ENCODE results near the gene ROCK2. TPM values are rescaled to one million over a fixed set of nuclear protein-coding genes. Genes with fewer than 3 reads are reported as not detected.

ROCK2 gene
- total RNA-seq, 1 donor from 2014 or later, result 61.4 TPM

DNA sequence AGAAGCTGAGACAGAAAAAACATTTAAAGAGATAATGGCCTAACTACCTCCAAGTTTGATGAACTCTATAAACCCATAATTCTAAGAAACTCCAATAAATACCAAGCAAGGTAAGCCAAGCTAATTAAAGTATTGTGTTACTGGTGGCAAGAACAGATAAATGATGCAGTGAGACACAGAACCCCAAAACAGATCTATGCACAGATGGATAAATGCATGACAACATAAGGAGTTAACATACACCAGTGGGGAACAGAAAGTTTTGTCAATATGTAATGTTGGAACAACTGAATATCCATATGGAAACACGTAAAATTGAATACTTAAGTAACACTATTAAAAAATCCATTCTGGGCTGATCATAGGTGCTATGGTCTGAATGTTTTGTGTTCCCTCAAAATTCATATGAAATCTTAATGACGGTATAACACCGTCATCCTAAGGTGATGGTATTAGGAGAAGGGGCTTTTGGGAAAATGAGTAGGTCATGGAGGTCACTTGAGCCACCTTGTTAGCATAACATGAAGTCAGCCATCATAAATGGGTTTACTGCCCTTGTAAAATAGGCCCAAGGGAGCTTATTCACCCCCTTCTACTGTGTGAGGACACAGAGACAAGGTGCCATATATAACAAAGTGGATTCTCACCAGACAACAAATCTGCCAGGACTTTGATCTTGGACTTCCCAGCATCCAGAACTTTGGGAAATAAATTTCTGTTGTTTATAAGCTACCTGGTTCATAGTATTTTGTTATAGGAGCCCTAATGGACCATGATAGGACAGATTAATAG, 102.8 kb downstream of the ROCK2 start:
- peaks cover 1% of the 10 kb centered on the region for H3K36me3 Mint-ChIP-seq (ENCODE audit: low read depth)
- H3K27me3 Mint-ChIP-seq (ENCODE audit: low read depth), result no peaks in the 10 kb centered on the region
- H3K9me3 Mint-ChIP-seq (ENCODE audit: low read depth), result no peaks in the 10 kb centered on the region
- DNase-seq (ENCODE audit: low spot score), result no peak
- H3K4me3 Mint-ChIP-seq (ENCODE audit: unreplicated experiment), result no peak overlapping the region
- no peak overlapping the region for H3K27ac Mint-ChIP-seq (ENCODE audit: unreplicated experiment)
- no peak for TF ChIP-seq CTCF (IDR thresholded peaks at IDR 0.05)
- H3K4me1 Mint-ChIP-seq (ENCODE audit: low read depth), result peaks cover under 1% of the 10 kb centered on the region

DNA sequence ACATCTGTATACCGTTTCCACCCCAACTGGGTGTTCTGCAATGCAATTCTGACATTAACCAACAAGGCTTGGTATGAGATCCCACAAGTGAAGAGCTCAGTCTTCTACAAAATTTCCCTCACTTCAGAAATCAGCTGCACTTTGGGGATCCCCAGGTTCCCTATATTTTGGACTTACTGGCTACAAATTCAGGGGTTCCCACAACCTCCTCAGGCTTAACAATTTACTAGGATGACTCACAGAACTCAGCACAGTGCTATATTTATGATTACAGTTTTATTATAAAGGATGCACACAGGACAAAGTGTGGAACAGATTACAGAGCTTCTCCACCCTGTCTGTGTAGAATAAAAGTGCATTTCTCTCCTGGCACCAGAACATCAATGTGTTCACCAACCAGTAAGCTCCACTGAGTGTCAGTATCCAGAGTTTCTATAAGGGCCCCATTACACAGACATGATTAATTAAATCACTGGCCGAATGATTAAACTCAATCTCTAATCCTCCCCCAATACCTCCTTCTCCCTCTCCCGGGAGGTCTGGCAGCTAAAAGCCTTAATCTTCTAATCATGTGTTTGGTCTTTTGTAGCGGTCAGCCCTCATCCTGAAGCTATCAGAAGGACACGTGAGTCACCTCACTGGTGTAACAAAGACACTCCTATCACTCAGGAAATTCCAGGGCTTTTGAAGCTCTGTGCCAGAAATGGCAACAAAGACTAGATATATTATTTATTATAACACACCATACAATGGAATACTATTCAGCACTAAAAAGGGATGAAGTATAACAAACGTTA, 104.6 kb downstream of the ROCK2 start:
- Mint-ChIP-seq H3K4me1 (ENCODE audit: low read depth) (peaks cover 12% of the 10 kb centered on the region), H3K9me3 (ENCODE audit: low read depth) (no peaks in the 10 kb centered on the region), H3K4me3 (ENCODE audit: unreplicated experiment) (no peak overlapping the region), H3K36me3 (ENCODE audit: low read depth) (peaks cover 3% of the 10 kb centered on the region), H3K27me3 (ENCODE audit: low read depth) (no peaks in the 10 kb centered on the region), H3K27ac (ENCODE audit: unreplicated experiment) (no peak overlapping the region)
- TF ChIP-seq CTCF (IDR thresholded peaks at IDR 0.05), result no peak
- DNase-seq (ENCODE audit: low spot score), result no peak

DNA sequence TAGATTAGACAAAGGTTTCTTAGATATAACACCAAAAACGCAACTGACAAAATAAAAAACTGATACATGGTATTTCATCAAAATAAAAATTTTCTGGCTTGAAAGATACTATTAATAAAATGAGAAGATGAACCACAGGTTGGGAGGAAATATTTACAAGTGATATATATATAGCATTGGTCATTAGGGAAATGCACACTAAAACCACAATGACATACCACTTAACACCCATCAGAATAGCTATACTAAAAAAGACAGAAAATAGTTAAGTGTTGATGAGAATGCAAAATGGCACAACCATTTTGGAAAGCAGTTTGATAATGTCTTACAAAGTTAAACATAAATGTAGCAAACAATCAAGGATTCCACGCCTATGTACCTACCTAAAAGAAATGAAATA, 105.3 kb downstream of the ROCK2 start:
- no peaks in the 10 kb centered on the region for H3K27me3 Mint-ChIP-seq (ENCODE audit: low read depth)
- peaks cover 3% of the 10 kb centered on the region for H3K36me3 Mint-ChIP-seq (ENCODE audit: low read depth)
- H3K9me3 Mint-ChIP-seq (ENCODE audit: low read depth), result no peaks in the 10 kb centered on the region
- peaks cover 12% of the 10 kb centered on the region for H3K4me1 Mint-ChIP-seq (ENCODE audit: low read depth)
- H3K4me3 Mint-ChIP-seq (ENCODE audit: unreplicated experiment), result no peak overlapping the region
- TF ChIP-seq CTCF (IDR thresholded peaks at IDR 0.05), result no peak
- H3K27ac Mint-ChIP-seq (ENCODE audit: unreplicated experiment), result no peak overlapping the region
- no peak for DNase-seq (ENCODE audit: low spot score)

- H3K4me3 Mint-ChIP-seq (ENCODE audit: unreplicated experiment), result no peak overlapping the region
- H3K9me3 Mint-ChIP-seq (ENCODE audit: low read depth), result no peaks in the 10 kb centered on the region
- H3K36me3 Mint-ChIP-seq (ENCODE audit: low read depth), result peaks cover 3% of the 10 kb centered on the region
- no peak for TF ChIP-seq CTCF (IDR thresholded peaks at IDR 0.05)
- H3K4me1 Mint-ChIP-seq (ENCODE audit: low read depth), result peaks cover 12% of the 10 kb centered on the region
- no peak for DNase-seq (ENCODE audit: low spot score)
- H3K27me3 Mint-ChIP-seq (ENCODE audit: low read depth), result no peaks in the 10 kb centered on the region
- no peak overlapping the region for H3K27ac Mint-ChIP-seq (ENCODE audit: unreplicated experiment)
Measured at GRCh38 chr2:11237122-11237521, 107.3 kb downstream of the ROCK2 start.

GRCh38 chr2:11236335-11236734, 108.1 kb downstream of the ROCK2 start:
- Mint-ChIP-seq H3K27me3 (ENCODE audit: low read depth) (no peaks in the 10 kb centered on the region), H3K9me3 (ENCODE audit: low read depth) (no peaks in the 10 kb centered on the region), H3K4me1 (ENCODE audit: low read depth) (peaks cover 12% of the 10 kb centered on the region), H3K4me3 (ENCODE audit: unreplicated experiment) (no peak overlapping the region), H3K36me3 (ENCODE audit: low read depth) (peaks cover 2% of the 10 kb centered on the region), H3K27ac (ENCODE audit: unreplicated experiment) (no peak overlapping the region)
- no peak for TF ChIP-seq CTCF (IDR thresholded peaks at IDR 0.05)
- no peak for DNase-seq (ENCODE audit: low spot score)

Measured in chondrocyte (in vitro differentiated cells).